Endothelial cell of umbilical vein (primary cell): Measurements from ENCODE around the gene LPP.

ENCODE experiments used
- EZH2 ChIP-seq: IDR thresholded peaks from 2 replicates; pipeline ENCODE4 v1.6.1; 2012; ENCODE audit warnings: borderline replicate concordance, low read depth, mild to moderate bottlenecking, moderate library complexity, low read length, inconsistent platforms; ENCODE audit not compliant: severe bottlenecking
- JUN ChIP-seq: IDR thresholded peaks from 2 replicates; pipeline ENCODE4 v1.6.1; 2011; ENCODE audit warnings: borderline replicate concordance, low read depth; ENCODE audit not compliant: insufficient read length, insufficient read depth
- MYC ChIP-seq: IDR thresholded peaks from one replicate; pipeline ENCODE4 v1.6.1; 2011; ENCODE audit warnings: mild to moderate bottlenecking, low read depth, low read length
- POLR2A ChIP-seq: IDR thresholded peaks from 2 replicates; pipeline ENCODE4 v1.6.1; 2012; ENCODE audit warnings: low read depth, mild to moderate bottlenecking, control low read depth, low read length
- POLR2AphosphoS5 ChIP-seq: IDR thresholded peaks from 2 replicates; pipeline ENCODE4 v1.6.1; 2012; ENCODE audit warnings: low read depth, mild to moderate bottlenecking, control low read depth, low read length, moderate library complexity; ENCODE audit not compliant: insufficient read depth
- TF ChIP-seq, protein P1 (sequence below), 2 donors: IDR thresholded peaks; 1 replicate in 1 of 2; 2 replicates in 1 of 2; pipeline ENCODE4 v1.5.1; 2011; ENCODE audit warnings: low read length in 2 of 2, mild to moderate bottlenecking in 2 of 2, moderate library complexity in 2 of 2, control low read depth in 1 of 2, inconsistent platforms in 1 of 2, low read depth in 1 of 2; ENCODE audit not compliant: insufficient read depth in 1 of 2; ENCODE audit errors: extremely low read depth in 1 of 2

- TF ChIP-seq, protein P1, sequence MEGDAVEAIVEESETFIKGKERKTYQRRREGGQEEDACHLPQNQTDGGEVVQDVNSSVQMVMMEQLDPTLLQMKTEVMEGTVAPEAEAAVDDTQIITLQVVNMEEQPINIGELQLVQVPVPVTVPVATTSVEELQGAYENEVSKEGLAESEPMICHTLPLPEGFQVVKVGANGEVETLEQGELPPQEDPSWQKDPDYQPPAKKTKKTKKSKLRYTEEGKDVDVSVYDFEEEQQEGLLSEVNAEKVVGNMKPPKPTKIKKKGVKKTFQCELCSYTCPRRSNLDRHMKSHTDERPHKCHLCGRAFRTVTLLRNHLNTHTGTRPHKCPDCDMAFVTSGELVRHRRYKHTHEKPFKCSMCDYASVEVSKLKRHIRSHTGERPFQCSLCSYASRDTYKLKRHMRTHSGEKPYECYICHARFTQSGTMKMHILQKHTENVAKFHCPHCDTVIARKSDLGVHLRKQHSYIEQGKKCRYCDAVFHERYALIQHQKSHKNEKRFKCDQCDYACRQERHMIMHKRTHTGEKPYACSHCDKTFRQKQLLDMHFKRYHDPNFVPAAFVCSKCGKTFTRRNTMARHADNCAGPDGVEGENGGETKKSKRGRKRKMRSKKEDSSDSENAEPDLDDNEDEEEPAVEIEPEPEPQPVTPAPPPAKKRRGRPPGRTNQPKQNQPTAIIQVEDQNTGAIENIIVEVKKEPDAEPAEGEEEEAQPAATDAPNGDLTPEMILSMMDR (IDR thresholded peaks at IDR 0.05; ENCODE audit: extremely low read depth in 1 of 2, insufficient read depth in 1 of 2, low read depth in 1 of 2, low read length in 2 of 2), result no peak
- TF ChIP-seq JUN (no peak), POLR2A (no peak), POLR2AphosphoS5 (no peak), EZH2 (no peak), MYC (no peak)
Observed at GRCh38 chr3:188913084-188913483, 759.1 kb downstream of the LPP start.
